ENCODE results near the gene NDUFB2. TPM values are rescaled to one million over a fixed set of nuclear protein-coding genes. Genes with fewer than 3 reads are reported as not detected.
"Not testable (repeated sequence)": the region's sequence is repeated elsewhere in the genome, so short reads cannot be mapped to it uniquely, and the experiment has no call there.

The NDUFB2 gene
- total RNA-seq, 1 donor from 2014 or later = 172 TPM

GRCh38 chr7:140738280-140738679 lies 41.8 kb downstream of the NDUFB2 start:
- Mint-ChIP-seq H3K4me1 (ENCODE audit: low read depth) (no peaks in the 10 kb centered on the region), H3K36me3 (ENCODE audit: low read depth) (peaks cover 29% of the 10 kb centered on the region), H3K27me3 (ENCODE audit: low read depth) (no peaks in the 10 kb centered on the region), H3K4me3 (ENCODE audit: low read depth) (no peak overlapping the region), H3K27ac (no peak overlapping the region), H3K9me3 (no peaks in the 10 kb centered on the region)
- intact Hi-C loops (cut with micrococcal nuclease) = no loop called here
- DNase-seq (ENCODE audit: low spot score) = no peak

GRCh38 chr7:140743255-140743654 lies 46.7 kb downstream of the NDUFB2 start:
- H3K9me3 Mint-ChIP-seq; H3K27ac Mint-ChIP-seq; H3K27me3 Mint-ChIP-seq (ENCODE audit: low read depth); H3K4me1 Mint-ChIP-seq (ENCODE audit: low read depth); DNase-seq (ENCODE audit: low spot score); intact Hi-C loops (cut with micrococcal nuclease); H3K4me3 Mint-ChIP-seq (ENCODE audit: low read depth): not testable (repeated sequence)
- peaks cover 32% of the 10 kb centered on the region for H3K36me3 Mint-ChIP-seq (ENCODE audit: low read depth)

GRCh38 chr7:140744005-140744404 lies 47.5 kb downstream of the NDUFB2 start:
- H3K4me1 Mint-ChIP-seq (ENCODE audit: low read depth) = no peaks in the 10 kb centered on the region
- no peak overlapping the region for H3K4me3 Mint-ChIP-seq (ENCODE audit: low read depth)
- peaks cover 26% of the 10 kb centered on the region for H3K36me3 Mint-ChIP-seq (ENCODE audit: low read depth)
- H3K9me3 Mint-ChIP-seq = no peaks in the 10 kb centered on the region
- no peaks in the 10 kb centered on the region for H3K27me3 Mint-ChIP-seq (ENCODE audit: low read depth)
- intact Hi-C loops (cut with micrococcal nuclease) = no loop called here
- no peak for DNase-seq (ENCODE audit: low spot score)
- H3K27ac Mint-ChIP-seq = no peak overlapping the region

- Mint-ChIP-seq H3K27ac (no peak overlapping the region), H3K9me3 (no peaks in the 10 kb centered on the region), H3K4me1 (ENCODE audit: low read depth) (no peaks in the 10 kb centered on the region), H3K36me3 (ENCODE audit: low read depth) (peaks cover 18% of the 10 kb centered on the region), H3K4me3 (ENCODE audit: low read depth) (no peak overlapping the region), H3K27me3 (ENCODE audit: low read depth) (no peaks in the 10 kb centered on the region)
- DNase-seq (ENCODE audit: low spot score) = no peak
- intact Hi-C loops (cut with micrococcal nuclease) = no loop called here
Measured at GRCh38 chr7:140745266-140746058, 49.0 kb downstream of the NDUFB2 start.

- Mint-ChIP-seq H3K27ac (no peak overlapping the region), H3K27me3 (ENCODE audit: low read depth) (no peaks in the 10 kb centered on the region), H3K4me1 (ENCODE audit: low read depth) (no peaks in the 10 kb centered on the region), H3K4me3 (ENCODE audit: low read depth) (no peak overlapping the region), H3K9me3 (no peaks in the 10 kb centered on the region), H3K36me3 (ENCODE audit: low read depth) (peaks cover 18% of the 10 kb centered on the region)
- no peak for DNase-seq (ENCODE audit: low spot score)
- intact Hi-C loops (cut with micrococcal nuclease) = no loop called here
Measured at GRCh38 chr7:140746751-140747150, 50.2 kb downstream of the NDUFB2 start.

GRCh38 chr7:140752533-140752932 lies 56.0 kb downstream of the NDUFB2 start:
- no peak for DNase-seq (ENCODE audit: low spot score)
- peaks cover 7% of the 10 kb centered on the region for H3K36me3 Mint-ChIP-seq (ENCODE audit: low read depth)
- no peaks in the 10 kb centered on the region for H3K9me3 Mint-ChIP-seq
- no peaks in the 10 kb centered on the region for H3K27me3 Mint-ChIP-seq (ENCODE audit: low read depth)
- no peak overlapping the region for H3K27ac Mint-ChIP-seq
- H3K4me3 Mint-ChIP-seq (ENCODE audit: low read depth) = no peak overlapping the region
- H3K4me1 Mint-ChIP-seq (ENCODE audit: low read depth) = no peaks in the 10 kb centered on the region
- intact Hi-C loops (cut with micrococcal nuclease) = no loop called here

GRCh38 chr7:140754506-140754905 lies 58.0 kb downstream of the NDUFB2 start:
- intact Hi-C loops (cut with micrococcal nuclease) = no loop called here
- Mint-ChIP-seq H3K36me3 (ENCODE audit: low read depth) (peaks cover 14% of the 10 kb centered on the region), H3K4me3 (ENCODE audit: low read depth) (no peak overlapping the region), H3K4me1 (ENCODE audit: low read depth) (no peaks in the 10 kb centered on the region), H3K27ac (no peak overlapping the region), H3K27me3 (ENCODE audit: low read depth) (no peaks in the 10 kb centered on the region), H3K9me3 (no peaks in the 10 kb centered on the region)
- no peak for DNase-seq (ENCODE audit: low spot score)

Other genes with a start within 250 kb of the NDUFB2 start
- gene MKRN1, start 217.2 kb upstream of the NDUFB2 start, total RNA-seq = 72.9 and 73.6 TPM in 2 replicates
- not detected in 2 replicates for gene DENND2A, start 55.9 kb upstream of the NDUFB2 start, total RNA-seq
- gene ADCK2, start 23.8 kb upstream of the NDUFB2 start, total RNA-seq = 26.3 and 29.9 TPM in 2 replicates
- 25.6 and 25.7 TPM in 2 replicates for gene BRAF, start 228.2 kb downstream of the NDUFB2 start, total RNA-seq

Data from activated T-helper 2 cell treated with anti-CD3 and anti-CD28 coated beads, Interferon-gamma antibody, Interleukin-2, Interleukin-4, amounts not matched to agents 10 μg/mL and 5 μg/mL and 100 μg/mL, durations not matched to agents 14 hours and 24 hours and 36 hours (primary cell).